Measurements from ENCODE around the gene DOCK4. TPM values are rescaled to one million over a fixed set of nuclear protein-coding genes. Genes with fewer than 3 reads are reported as not detected.

DOCK4 gene
- polyA plus RNA-seq, 1 donor = 8.1 TPM

DNA sequence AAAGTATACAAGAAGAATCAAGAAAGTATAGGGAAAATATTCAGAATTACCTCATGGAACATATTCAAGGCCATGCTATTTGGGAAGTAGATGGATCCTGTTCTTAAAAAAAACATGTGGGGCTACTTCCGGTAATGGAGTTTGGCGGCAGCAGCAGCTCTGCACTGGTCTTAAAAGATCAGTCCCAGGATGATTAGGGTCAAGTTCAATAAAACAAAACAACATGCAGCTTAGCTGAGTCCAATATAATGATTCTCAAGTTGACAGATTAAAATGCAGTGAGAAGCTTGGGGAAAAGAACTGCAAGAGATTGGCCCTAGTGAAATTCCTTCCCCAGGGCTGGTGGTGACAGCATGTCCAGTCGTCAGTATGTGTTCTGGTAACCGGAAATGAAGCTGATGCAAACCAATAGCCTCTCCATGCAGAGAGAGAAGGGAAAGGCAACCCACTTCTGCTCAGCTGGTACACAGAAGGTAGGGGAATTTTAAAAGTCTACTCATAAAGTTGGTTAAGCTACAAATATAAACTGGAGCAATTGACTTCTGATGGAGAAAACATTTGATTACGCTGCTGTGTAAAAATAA is 338.8 kb downstream of the DOCK4 start:
- H3K4me3 ChIP-seq (ENCODE audit: low read length) = no peak overlapping the region
- H3K36me3 ChIP-seq (ENCODE audit: control insufficient read depth, insufficient read depth, low read length) = no peaks in the 10 kb centered on the region
- H3K9me3 ChIP-seq (ENCODE audit: control insufficient read depth, low read depth, low read length) = no peaks in the 10 kb centered on the region
- no peak overlapping the region for H3K27ac ChIP-seq (ENCODE audit: low read length)
- DNase-seq = no peak
- WGBS (ENCODE audit: insufficient coverage, low lambda C conversion rate) = 100% methylated on average over 1 of the region's 5 CpGs
- H3K27me3 ChIP-seq (ENCODE audit: control insufficient read depth, insufficient read depth, low read length) = no peaks in the 10 kb centered on the region
- H3K4me1 ChIP-seq (ENCODE audit: control insufficient read depth, insufficient read depth, low read length) = no peaks in the 10 kb centered on the region

DNA sequence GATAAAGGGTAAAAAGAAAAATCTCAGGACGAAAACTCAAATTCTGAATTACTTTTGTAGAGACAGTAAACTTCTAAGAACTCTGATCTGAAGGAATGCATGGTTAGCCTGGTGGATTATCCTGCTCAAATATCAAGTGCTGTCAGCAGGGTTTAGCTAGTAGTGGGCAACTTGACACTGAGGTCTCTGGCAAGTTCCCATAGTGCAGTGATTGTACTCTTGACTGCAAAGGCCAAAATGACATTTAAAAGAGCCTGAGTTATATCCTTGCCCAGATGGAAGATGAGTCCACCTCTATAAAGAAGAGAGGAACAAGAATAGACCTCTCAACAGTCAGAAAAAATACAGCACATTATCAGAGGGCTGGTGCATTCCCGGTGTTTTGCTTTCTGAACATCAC is 339.4 kb downstream of the DOCK4 start:
- DNase-seq = no peak
- 80% methylated on average over 1 of the region's 2 CpGs for WGBS (ENCODE audit: insufficient coverage, low lambda C conversion rate)
- H3K4me3 ChIP-seq (ENCODE audit: low read length) = no peak overlapping the region
- H3K27ac ChIP-seq (ENCODE audit: low read length) = no peak overlapping the region
- H3K4me1 ChIP-seq (ENCODE audit: control insufficient read depth, insufficient read depth, low read length) = no peaks in the 10 kb centered on the region
- no peaks in the 10 kb centered on the region for H3K27me3 ChIP-seq (ENCODE audit: control insufficient read depth, insufficient read depth, low read length)
- no peaks in the 10 kb centered on the region for H3K9me3 ChIP-seq (ENCODE audit: control insufficient read depth, low read depth, low read length)
- H3K36me3 ChIP-seq (ENCODE audit: control insufficient read depth, insufficient read depth, low read length) = no peaks in the 10 kb centered on the region

DNA sequence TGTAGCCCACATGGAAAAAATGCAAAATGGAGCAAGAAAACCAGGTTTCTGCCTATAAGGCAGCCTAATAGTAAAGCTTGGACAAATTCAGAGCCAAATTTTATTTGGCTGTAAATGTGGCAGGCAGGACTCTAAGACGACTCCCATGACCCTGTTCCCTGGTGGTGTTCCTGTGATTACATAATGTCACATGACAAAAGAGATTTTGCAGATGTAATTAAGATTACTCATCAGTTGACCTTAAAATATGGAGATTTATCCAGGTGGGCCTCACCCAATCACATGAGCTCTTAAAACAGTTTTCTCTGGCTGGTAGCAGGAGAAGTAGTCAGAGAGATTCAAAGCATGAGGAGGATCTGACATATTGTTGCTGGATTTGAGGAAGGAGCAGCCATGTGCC is 340.8 kb downstream of the DOCK4 start:
- Histone ChIP-seq H3K27me3 (ENCODE audit: control insufficient read depth, insufficient read depth, low read length) (no peaks in the 10 kb centered on the region), H3K4me1 (ENCODE audit: control insufficient read depth, insufficient read depth, low read length) (no peaks in the 10 kb centered on the region), H3K4me3 (ENCODE audit: low read length) (no peak overlapping the region), H3K9me3 (ENCODE audit: control insufficient read depth, low read depth, low read length) (no peaks in the 10 kb centered on the region), H3K27ac (ENCODE audit: low read length) (no peak overlapping the region), H3K36me3 (ENCODE audit: control insufficient read depth, insufficient read depth, low read length) (no peaks in the 10 kb centered on the region)
- no peak for DNase-seq
- WGBS (ENCODE audit: insufficient coverage, low lambda C conversion rate) = no CpG with 5 or more reads among the region's 1 CpG

- H3K27ac ChIP-seq (ENCODE audit: low read length) = no peak overlapping the region
- no peaks in the 10 kb centered on the region for H3K27me3 ChIP-seq (ENCODE audit: control insufficient read depth, insufficient read depth, low read length)
- H3K36me3 ChIP-seq (ENCODE audit: control insufficient read depth, insufficient read depth, low read length) = no peaks in the 10 kb centered on the region
- DNase-seq = no peak
- no peak overlapping the region for H3K4me3 ChIP-seq (ENCODE audit: low read length)
- 91% methylated on average over 6 of the region's 8 CpGs for WGBS (ENCODE audit: insufficient coverage, low lambda C conversion rate)
- H3K4me1 ChIP-seq (ENCODE audit: control insufficient read depth, insufficient read depth, low read length) = no peaks in the 10 kb centered on the region
- H3K9me3 ChIP-seq (ENCODE audit: control insufficient read depth, low read depth, low read length) = no peaks in the 10 kb centered on the region
Measured at GRCh38 chr7:111864291-111864976, 341.8 kb downstream of the DOCK4 start.

- no peak for DNase-seq
- no peak overlapping the region for H3K4me3 ChIP-seq (ENCODE audit: low read length)
- no peaks in the 10 kb centered on the region for H3K36me3 ChIP-seq (ENCODE audit: control insufficient read depth, insufficient read depth, low read length)
- 100% methylated on average over 3 of the region's 7 CpGs for WGBS (ENCODE audit: insufficient coverage, low lambda C conversion rate)
- H3K4me1 ChIP-seq (ENCODE audit: control insufficient read depth, insufficient read depth, low read length) = no peaks in the 10 kb centered on the region
- no peak overlapping the region for H3K27ac ChIP-seq (ENCODE audit: low read length)
- no peaks in the 10 kb centered on the region for H3K27me3 ChIP-seq (ENCODE audit: control insufficient read depth, insufficient read depth, low read length)
- no peaks in the 10 kb centered on the region for H3K9me3 ChIP-seq (ENCODE audit: control insufficient read depth, low read depth, low read length)
Measured at GRCh38 chr7:111863269-111863668, 342.9 kb downstream of the DOCK4 start.

GRCh38 chr7:111860248-111860647 is 346.0 kb downstream of the DOCK4 start:
- no peak for DNase-seq
- no peaks in the 10 kb centered on the region for H3K27me3 ChIP-seq (ENCODE audit: control insufficient read depth, insufficient read depth, low read length)
- H3K4me3 ChIP-seq (ENCODE audit: low read length) = no peak overlapping the region
- H3K27ac ChIP-seq (ENCODE audit: low read length) = no peak overlapping the region
- no CpG with 5 or more reads among the region's 6 CpGs for WGBS (ENCODE audit: insufficient coverage, low lambda C conversion rate)
- H3K9me3 ChIP-seq (ENCODE audit: control insufficient read depth, low read depth, low read length) = no peaks in the 10 kb centered on the region
- H3K36me3 ChIP-seq (ENCODE audit: control insufficient read depth, insufficient read depth, low read length) = no peaks in the 10 kb centered on the region
- no peaks in the 10 kb centered on the region for H3K4me1 ChIP-seq (ENCODE audit: control insufficient read depth, insufficient read depth, low read length)

GRCh38 chr7:111858331-111858730 is 347.9 kb downstream of the DOCK4 start:
- WGBS (ENCODE audit: insufficient coverage, low lambda C conversion rate) = 100% methylated on average over 1 of the region's 3 CpGs
- peaks cover 5% of the 10 kb centered on the region for H3K4me1 ChIP-seq (ENCODE audit: control insufficient read depth, insufficient read depth, low read length)
- no peak overlapping the region for H3K4me3 ChIP-seq (ENCODE audit: low read length)
- H3K27ac ChIP-seq (ENCODE audit: low read length) = no peak overlapping the region
- H3K9me3 ChIP-seq (ENCODE audit: control insufficient read depth, low read depth, low read length) = no peaks in the 10 kb centered on the region
- H3K27me3 ChIP-seq (ENCODE audit: control insufficient read depth, insufficient read depth, low read length) = no peaks in the 10 kb centered on the region
- H3K36me3 ChIP-seq (ENCODE audit: control insufficient read depth, insufficient read depth, low read length) = no peaks in the 10 kb centered on the region
- DNase-seq = no peak

GRCh38 chr7:111855842-111856227 is 350.4 kb downstream of the DOCK4 start:
- H3K4me3 ChIP-seq (ENCODE audit: low read length) = no peak overlapping the region
- H3K4me1 ChIP-seq (ENCODE audit: control insufficient read depth, insufficient read depth, low read length) = peaks cover 9% of the 10 kb centered on the region
- no peaks in the 10 kb centered on the region for H3K9me3 ChIP-seq (ENCODE audit: control insufficient read depth, low read depth, low read length)
- peak in 1 of 2 donors; percentile 15 for DNase-seq
- no CpG with 5 or more reads among the region's 5 CpGs for WGBS (ENCODE audit: insufficient coverage, low lambda C conversion rate)
- no peak overlapping the region for H3K27ac ChIP-seq (ENCODE audit: low read length)
- H3K36me3 ChIP-seq (ENCODE audit: control insufficient read depth, insufficient read depth, low read length) = no peaks in the 10 kb centered on the region
- no peaks in the 10 kb centered on the region for H3K27me3 ChIP-seq (ENCODE audit: control insufficient read depth, insufficient read depth, low read length)

DNA sequence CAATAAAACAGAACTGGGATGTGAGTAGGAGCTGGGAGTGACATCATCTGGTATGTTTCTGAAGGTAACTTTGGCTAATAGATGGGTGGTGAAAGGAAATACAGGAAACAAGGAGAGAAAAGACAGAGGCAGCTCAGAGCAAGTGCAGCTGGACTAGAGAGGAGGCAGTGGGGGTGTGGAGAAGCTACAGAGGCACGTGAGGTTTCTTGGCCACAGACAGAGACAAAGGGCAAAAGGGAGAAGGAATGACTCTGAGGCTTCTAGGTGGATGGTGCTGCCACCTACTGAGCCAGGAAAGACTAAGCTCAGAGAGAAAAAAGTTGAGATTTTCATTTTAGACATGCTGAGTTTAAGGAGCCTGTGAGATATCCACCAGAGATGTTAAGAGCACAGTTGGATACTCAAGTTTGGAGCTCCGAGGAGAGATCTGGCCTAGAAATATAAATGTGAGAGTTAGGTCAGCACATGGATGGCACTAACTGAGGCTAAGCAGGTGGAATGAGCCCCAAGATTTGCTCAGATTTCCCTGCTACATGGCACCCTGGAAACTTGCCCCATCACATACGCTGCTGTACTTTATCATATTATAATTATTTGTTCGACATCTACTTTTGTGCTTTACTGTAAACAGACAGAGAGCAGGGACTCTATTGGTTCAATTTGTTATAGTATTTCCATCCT is 350.9 kb downstream of the DOCK4 start:
- H3K4me1 ChIP-seq (ENCODE audit: control insufficient read depth, insufficient read depth, low read length) = peaks cover 9% of the 10 kb centered on the region
- H3K27me3 ChIP-seq (ENCODE audit: control insufficient read depth, insufficient read depth, low read length) = no peaks in the 10 kb centered on the region
- no peak overlapping the region for H3K27ac ChIP-seq (ENCODE audit: low read length)
- DNase-seq = peak; percentile 65 to 75
- H3K4me3 ChIP-seq (ENCODE audit: low read length) = no peak overlapping the region
- 0% methylated on average over 1 of the region's 4 CpGs for WGBS (ENCODE audit: insufficient coverage, low lambda C conversion rate)
- H3K36me3 ChIP-seq (ENCODE audit: control insufficient read depth, insufficient read depth, low read length) = no peaks in the 10 kb centered on the region
- peaks cover 4% of the 10 kb centered on the region for H3K9me3 ChIP-seq (ENCODE audit: control insufficient read depth, low read depth, low read length)

- no peak overlapping the region for H3K4me3 ChIP-seq (ENCODE audit: low read length)
- DNase-seq = peak in 1 of 2 donors; percentile 22
- H3K9me3 ChIP-seq (ENCODE audit: control insufficient read depth, low read depth, low read length) = peaks cover 6% of the 10 kb centered on the region
- H3K36me3 ChIP-seq (ENCODE audit: control insufficient read depth, insufficient read depth, low read length) = no peaks in the 10 kb centered on the region
- H3K27ac ChIP-seq (ENCODE audit: low read length) = no peak overlapping the region
- peaks cover 9% of the 10 kb centered on the region for H3K4me1 ChIP-seq (ENCODE audit: control insufficient read depth, insufficient read depth, low read length)
- no peaks in the 10 kb centered on the region for H3K27me3 ChIP-seq (ENCODE audit: control insufficient read depth, insufficient read depth, low read length)
- no CpG with 5 or more reads among the region's 10 CpGs for WGBS (ENCODE audit: insufficient coverage, low lambda C conversion rate)
Measured at GRCh38 chr7:111853201-111853990, 352.8 kb downstream of the DOCK4 start.
